ENCODE results near the gene TSN.

Gene TSN

DNA sequence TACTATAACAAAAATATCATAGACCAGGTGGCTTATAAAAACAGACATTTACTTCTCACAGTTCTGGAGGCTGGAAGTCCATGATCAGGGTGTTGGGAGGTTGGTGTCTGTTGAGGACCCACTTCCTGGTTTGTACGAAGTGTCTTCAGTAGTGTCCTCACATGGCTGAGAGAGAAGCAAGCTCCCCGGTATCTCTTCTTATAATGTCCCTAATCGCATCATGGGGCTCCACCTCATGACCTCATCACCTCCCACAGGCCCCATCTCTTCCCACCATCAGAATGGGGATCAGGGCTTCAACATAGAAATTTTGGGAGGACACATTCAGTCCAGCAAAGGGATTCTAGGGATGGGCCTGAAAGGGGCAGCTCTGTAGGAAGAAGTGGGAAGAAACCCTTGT, 14.0 kb upstream of the TSN start:
- TF ChIP-seq, protein P1, sequence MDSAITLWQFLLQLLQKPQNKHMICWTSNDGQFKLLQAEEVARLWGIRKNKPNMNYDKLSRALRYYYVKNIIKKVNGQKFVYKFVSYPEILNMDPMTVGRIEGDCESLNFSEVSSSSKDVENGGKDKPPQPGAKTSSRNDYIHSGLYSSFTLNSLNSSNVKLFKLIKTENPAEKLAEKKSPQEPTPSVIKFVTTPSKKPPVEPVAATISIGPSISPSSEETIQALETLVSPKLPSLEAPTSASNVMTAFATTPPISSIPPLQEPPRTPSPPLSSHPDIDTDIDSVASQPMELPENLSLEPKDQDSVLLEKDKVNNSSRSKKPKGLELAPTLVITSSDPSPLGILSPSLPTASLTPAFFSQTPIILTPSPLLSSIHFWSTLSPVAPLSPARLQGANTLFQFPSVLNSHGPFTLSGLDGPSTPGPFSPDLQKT (IDR thresholded peaks at IDR 0.05; ENCODE audit: borderline replicate concordance, low read depth, low read length), result no peak
- TF ChIP-seq ZNF133 (tag by site-specific recombination; IDR thresholded peaks at IDR 0.05) (no peak), ZBTB20 (tag by site-specific recombination; IDR thresholded peaks at IDR 0.05) (no peak), ZNF510 (tag by site-specific recombination; IDR thresholded peaks at IDR 0.05; ENCODE audit: insufficient replicate concordance) (no peak), ZBTB17 (tag by site-specific recombination; IDR thresholded peaks at IDR 0.05) (no peak), ZNF624 (tag by site-specific recombination; IDR thresholded peaks at IDR 0.05) (no peak), SETDB1 (IDR thresholded peaks at IDR 0.05; ENCODE audit: insufficient read length, low read length) (no peak), ZNF747 (tag by site-specific recombination; IDR thresholded peaks at IDR 0.05) (no peak), ZEB2 (tag by site-specific recombination; IDR thresholded peaks at IDR 0.05) (no peak), ZNF558 (tag by site-specific recombination; IDR thresholded peaks at IDR 0.05) (no peak)
- TF ChIP-seq, protein P2, sequence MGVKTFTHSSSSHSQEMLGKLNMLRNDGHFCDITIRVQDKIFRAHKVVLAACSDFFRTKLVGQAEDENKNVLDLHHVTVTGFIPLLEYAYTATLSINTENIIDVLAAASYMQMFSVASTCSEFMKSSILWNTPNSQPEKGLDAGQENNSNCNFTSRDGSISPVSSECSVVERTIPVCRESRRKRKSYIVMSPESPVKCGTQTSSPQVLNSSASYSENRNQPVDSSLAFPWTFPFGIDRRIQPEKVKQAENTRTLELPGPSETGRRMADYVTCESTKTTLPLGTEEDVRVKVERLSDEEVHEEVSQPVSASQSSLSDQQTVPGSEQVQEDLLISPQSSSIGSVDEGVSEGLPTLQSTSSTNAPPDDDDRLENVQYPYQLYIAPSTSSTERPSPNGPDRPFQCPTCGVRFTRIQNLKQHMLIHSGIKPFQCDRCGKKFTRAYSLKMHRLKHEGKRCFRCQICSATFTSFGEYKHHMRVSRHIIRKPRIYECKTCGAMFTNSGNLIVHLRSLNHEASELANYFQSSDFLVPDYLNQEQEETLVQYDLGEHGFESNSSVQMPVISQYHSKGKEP (tag by site-specific recombination; IDR thresholded peaks at IDR 0.05), result no peak
- no peak overlapping the region for H3K4me3 ChIP-seq (ENCODE audit: low read depth, low read length)
- POLR2A ChIA-PET, result no interaction called here
- H3K9me3 ChIP-seq (ENCODE audit: control insufficient read depth, insufficient read depth, low read depth, low read length), result no peaks in the 10 kb centered on the region
- H3K27ac ChIP-seq (ENCODE audit: extremely low read depth, low read depth, low read length), result no peak overlapping the region
- no peaks in the 10 kb centered on the region for H3K36me3 ChIP-seq (ENCODE audit: control insufficient read depth in 2 of 2, insufficient read depth in 1 of 2, low read length in 2 of 2)
- H3K4me1 ChIP-seq (ENCODE audit: control insufficient read depth, insufficient read depth, low read length), result no peaks in the 10 kb centered on the region
- CTCF ChIA-PET, result no interaction called here

DNA sequence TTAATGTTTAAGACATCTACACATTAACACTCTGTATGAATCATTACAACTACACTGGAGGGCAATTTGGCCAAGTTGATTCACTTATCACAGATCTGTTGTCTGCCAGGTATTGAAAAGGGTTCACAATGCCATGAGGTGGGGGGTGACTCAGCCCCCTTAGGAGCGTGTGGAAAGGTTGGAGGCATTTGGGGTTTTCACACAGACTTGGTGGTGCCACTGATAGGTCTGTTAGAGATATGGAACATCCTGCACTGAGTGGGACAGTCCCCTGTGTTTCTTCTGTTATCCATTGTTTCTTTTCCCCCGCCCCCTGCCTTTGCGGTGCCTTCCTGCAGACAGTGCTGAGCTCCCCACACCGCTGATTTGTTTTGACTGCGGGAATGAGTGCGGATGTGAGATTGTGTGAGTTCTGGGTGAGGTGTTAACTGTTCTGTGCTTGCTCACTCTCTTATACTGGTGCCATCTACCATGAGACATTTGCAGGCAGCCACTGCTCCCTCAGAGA, 9.3 kb upstream of the TSN start:
- H3K36me3 ChIP-seq (ENCODE audit: control insufficient read depth in 2 of 2, insufficient read depth in 1 of 2, low read length in 2 of 2), result no peaks in the 10 kb centered on the region
- CTCF ChIA-PET, result no interaction called here
- TF ChIP-seq KLF9 (tag by site-specific recombination; IDR thresholded peaks at IDR 0.05; ENCODE audit: low read depth) (no peak), TRIM28 (IDR thresholded peaks at IDR 0.05; ENCODE audit: borderline replicate concordance, low read length) (no peak), ZNF530 (tag by site-specific recombination; IDR thresholded peaks at IDR 0.05; ENCODE audit: low read depth) (no peak), ZNF433 (tag by site-specific recombination; IDR thresholded peaks at IDR 0.05; ENCODE audit: low read depth) (no peak), ZNF785 (tag by site-specific recombination; IDR thresholded peaks at IDR 0.05) (no peak), ZBTB1 (tag by site-specific recombination; IDR thresholded peaks at IDR 0.05) (no peak), ZNF274 (IDR thresholded peaks at IDR 0.05; ENCODE audit: low read length) (no peak), ZNF274 (tag by site-specific recombination; IDR thresholded peaks at IDR 0.05; ENCODE audit: borderline replicate concordance) (no peak), ZBTB21 (tag by site-specific recombination; IDR thresholded peaks at IDR 0.05) (no peak), YY2 (tag by site-specific recombination; IDR thresholded peaks at IDR 0.05) (no peak), ZNF501 (tag by site-specific recombination; IDR thresholded peaks at IDR 0.05) (no peak), ZNF394 (tag by site-specific recombination; IDR thresholded peaks at IDR 0.05; ENCODE audit: borderline replicate concordance) (no peak), ZNF302 (tag by site-specific recombination; IDR thresholded peaks at IDR 0.05; ENCODE audit: low read depth) (no peak), ZNF626 (tag by site-specific recombination; IDR thresholded peaks at IDR 0.05) (no peak)
- TF ChIP-seq, protein P3, sequence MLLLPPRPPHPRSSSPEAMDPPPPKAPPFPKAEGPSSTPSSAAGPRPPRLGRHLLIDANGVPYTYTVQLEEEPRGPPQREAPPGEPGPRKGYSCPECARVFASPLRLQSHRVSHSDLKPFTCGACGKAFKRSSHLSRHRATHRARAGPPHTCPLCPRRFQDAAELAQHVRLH (tag by site-specific recombination; IDR thresholded peaks at IDR 0.05), result no peak
- TF ChIP-seq, protein P4, sequence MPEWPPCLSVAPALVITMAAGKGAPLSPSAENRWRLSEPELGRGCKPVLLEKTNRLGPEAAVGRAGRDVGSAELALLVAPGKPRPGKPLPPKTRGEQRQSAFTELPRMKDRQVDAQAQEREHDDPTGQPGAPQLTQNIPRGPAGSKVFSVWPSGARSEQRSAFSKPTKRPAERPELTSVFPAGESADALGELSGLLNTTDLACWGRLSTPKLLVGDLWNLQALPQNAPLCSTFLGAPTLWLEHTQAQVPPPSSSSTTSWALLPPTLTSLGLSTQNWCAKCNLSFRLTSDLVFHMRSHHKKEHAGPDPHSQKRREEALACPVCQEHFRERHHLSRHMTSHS (tag by site-specific recombination; IDR thresholded peaks at IDR 0.05), result no peak
- TF ChIP-seq, protein P5, sequence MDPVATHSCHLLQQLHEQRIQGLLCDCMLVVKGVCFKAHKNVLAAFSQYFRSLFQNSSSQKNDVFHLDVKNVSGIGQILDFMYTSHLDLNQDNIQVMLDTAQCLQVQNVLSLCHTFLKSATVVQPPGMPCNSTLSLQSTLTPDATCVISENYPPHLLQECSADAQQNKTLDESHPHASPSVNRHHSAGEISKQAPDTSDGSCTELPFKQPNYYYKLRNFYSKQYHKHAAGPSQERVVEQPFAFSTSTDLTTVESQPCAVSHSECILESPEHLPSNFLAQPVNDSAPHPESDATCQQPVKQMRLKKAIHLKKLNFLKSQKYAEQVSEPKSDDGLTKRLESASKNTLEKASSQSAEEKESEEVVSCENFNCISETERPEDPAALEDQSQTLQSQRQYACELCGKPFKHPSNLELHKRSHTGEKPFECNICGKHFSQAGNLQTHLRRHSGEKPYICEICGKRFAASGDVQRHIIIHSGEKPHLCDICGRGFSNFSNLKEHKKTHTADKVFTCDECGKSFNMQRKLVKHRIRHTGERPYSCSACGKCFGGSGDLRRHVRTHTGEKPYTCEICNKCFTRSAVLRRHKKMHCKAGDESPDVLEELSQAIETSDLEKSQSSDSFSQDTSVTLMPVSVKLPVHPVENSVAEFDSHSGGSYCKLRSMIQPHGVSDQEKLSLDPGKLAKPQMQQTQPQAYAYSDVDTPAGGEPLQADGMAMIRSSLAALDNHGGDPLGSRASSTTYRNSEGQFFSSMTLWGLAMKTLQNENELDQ (tag by site-specific recombination; IDR thresholded peaks at IDR 0.05; ENCODE audit: low read depth), result no peak
- TF ChIP-seq, protein P6, sequence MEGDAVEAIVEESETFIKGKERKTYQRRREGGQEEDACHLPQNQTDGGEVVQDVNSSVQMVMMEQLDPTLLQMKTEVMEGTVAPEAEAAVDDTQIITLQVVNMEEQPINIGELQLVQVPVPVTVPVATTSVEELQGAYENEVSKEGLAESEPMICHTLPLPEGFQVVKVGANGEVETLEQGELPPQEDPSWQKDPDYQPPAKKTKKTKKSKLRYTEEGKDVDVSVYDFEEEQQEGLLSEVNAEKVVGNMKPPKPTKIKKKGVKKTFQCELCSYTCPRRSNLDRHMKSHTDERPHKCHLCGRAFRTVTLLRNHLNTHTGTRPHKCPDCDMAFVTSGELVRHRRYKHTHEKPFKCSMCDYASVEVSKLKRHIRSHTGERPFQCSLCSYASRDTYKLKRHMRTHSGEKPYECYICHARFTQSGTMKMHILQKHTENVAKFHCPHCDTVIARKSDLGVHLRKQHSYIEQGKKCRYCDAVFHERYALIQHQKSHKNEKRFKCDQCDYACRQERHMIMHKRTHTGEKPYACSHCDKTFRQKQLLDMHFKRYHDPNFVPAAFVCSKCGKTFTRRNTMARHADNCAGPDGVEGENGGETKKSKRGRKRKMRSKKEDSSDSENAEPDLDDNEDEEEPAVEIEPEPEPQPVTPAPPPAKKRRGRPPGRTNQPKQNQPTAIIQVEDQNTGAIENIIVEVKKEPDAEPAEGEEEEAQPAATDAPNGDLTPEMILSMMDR (tag by site-specific recombination; IDR thresholded peaks at IDR 0.05), result no peak
- H3K4me1 ChIP-seq (ENCODE audit: control insufficient read depth, insufficient read depth, low read length), result no peaks in the 10 kb centered on the region
- POLR2A ChIA-PET, result no interaction called here
- no peak overlapping the region for H3K4me3 ChIP-seq (ENCODE audit: low read depth, low read length)
- no peak overlapping the region for H3K27ac ChIP-seq (ENCODE audit: extremely low read depth, low read depth, low read length)
- H3K9me3 ChIP-seq (ENCODE audit: control insufficient read depth, insufficient read depth, low read depth, low read length), result no peaks in the 10 kb centered on the region

Data from HEK293 (cell line).